ENCODE data around the gene LRRC15. TPM values are rescaled to one million over a fixed set of nuclear protein-coding genes. Genes with fewer than 3 reads are reported as not detected.

LRRC15 gene
- total RNA-seq, 1 donor from 2014 or later, result not detected

Other genes starting within 250 kb of the LRRC15 start
- 18.9 and 23.8 TPM in 2 replicates for gene HES1, start 233.6 kb downstream of the LRRC15 start, total RNA-seq
- gene CPN2, start 18.4 kb downstream of the LRRC15 start, total RNA-seq, result not detected in 2 replicates
- 0.07 TPM in 2 replicates for gene GP5, start 29.5 kb upstream of the LRRC15 start, total RNA-seq
- 189 and 198 TPM in 2 replicates for gene ATP13A3, start 117.3 kb upstream of the LRRC15 start, total RNA-seq

Data from pulmonary artery endothelial cell (primary cell).